Calu3 (cell line): ENCODE results near the gene PLPP7. TPM values are rescaled to one million over a fixed set of nuclear protein-coding genes. Genes with fewer than 3 reads are reported as not detected.

Experiments
- BruUV-seq: library from RNA; stranded (reverse); fragments of 400-500 nt; replicated peaks from 2 replicates; lab custom pipeline; 2021; lab: Mats Ljungman, UMichigan
- CTCF ChIA-PET: fragments of 300-600 bp; sonication (Branson Sonifier 250); formaldehyde crosslinking; loops from one replicate; lab custom pipeline; 2022; ENCODE audit warnings: antibody characterized with exemption; lab: Charles Lee
- DNase-seq: peaks from one replicate; pipeline ENCODE4 v3.0.0; 2022
- H3K27ac Mint-ChIP-seq: one replicate; pipeline ENCODE4 v1.8.0; 2022; ENCODE audit warnings: mixed read lengths; ENCODE audit not compliant: unreplicated experiment
- H3K27me3 Mint-ChIP-seq: one replicate; pipeline ENCODE4 v1.8.0; 2022; ENCODE audit warnings: mixed read lengths; ENCODE audit not compliant: unreplicated experiment
- H3K36me3 Mint-ChIP-seq: one replicate; pipeline ENCODE4 v1.8.0; 2022; ENCODE audit warnings: mild to moderate bottlenecking, moderate library complexity, mixed read lengths; ENCODE audit not compliant: insufficient read depth, unreplicated experiment
- H3K4me1 Mint-ChIP-seq: one replicate; pipeline ENCODE4 v1.8.0; 2022; ENCODE audit warnings: mild to moderate bottlenecking, low read depth, mixed read lengths; ENCODE audit not compliant: unreplicated experiment
- H3K4me3 Mint-ChIP-seq: one replicate; pipeline ENCODE4 v1.8.0; 2022; ENCODE audit warnings: mild to moderate bottlenecking, low read depth, moderate library complexity, mixed read lengths; ENCODE audit not compliant: unreplicated experiment
- H3K9me3 Mint-ChIP-seq: one replicate; pipeline ENCODE4 v1.8.0; 2022; ENCODE audit warnings: low read depth, mixed read lengths; ENCODE audit not compliant: unreplicated experiment
- intact Hi-C: fragments of 100-400 bp; cut with micrococcal nuclease; formaldehyde crosslinking; loops from one replicate; pipeline ENCODE4 v1.10.0; 2022; ENCODE audit not compliant: unreplicated experiment
- total RNA-seq: library from RNA; stranded (reverse); gene quantifications from 2 replicates; pipeline ENCODE4 v1.2.3, GENCODE V29; 2022
- TF ChIP-seq, protein P1 (sequence below): fragments of 200-600 bp; IDR thresholded peaks from one replicate; pipeline ENCODE4 v1.8.0; 2022; ENCODE audit warnings: antibody characterized with exemption; ENCODE audit not compliant: unreplicated experiment

Gene PLPP7
- total RNA-seq, 1 experiment from 2014 or later, result not detected

DNA sequence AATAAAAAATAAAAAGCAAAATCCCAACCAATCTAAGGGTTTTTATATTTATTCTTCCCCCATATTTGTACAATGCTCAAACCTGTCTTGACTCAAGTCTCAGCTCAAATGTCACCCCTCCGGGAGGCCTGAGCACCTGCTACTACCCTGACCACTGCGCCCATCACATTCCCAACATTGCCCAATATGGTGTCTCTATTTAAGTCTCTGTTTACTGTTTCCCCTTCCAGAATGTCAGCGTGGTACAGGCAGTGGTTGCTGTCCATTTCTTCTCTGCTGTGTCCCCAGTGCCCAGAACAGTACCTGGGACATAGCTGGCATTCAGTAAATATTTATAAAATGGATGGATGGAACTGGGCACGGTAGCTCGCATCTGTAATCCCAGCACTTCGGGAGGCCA is 57.0 kb downstream of the PLPP7 start:
- H3K9me3 Mint-ChIP-seq, result no peaks in the 10 kb centered on the region
- H3K36me3 Mint-ChIP-seq, result peaks cover 5% of the 10 kb centered on the region
- TF ChIP-seq, protein P1, sequence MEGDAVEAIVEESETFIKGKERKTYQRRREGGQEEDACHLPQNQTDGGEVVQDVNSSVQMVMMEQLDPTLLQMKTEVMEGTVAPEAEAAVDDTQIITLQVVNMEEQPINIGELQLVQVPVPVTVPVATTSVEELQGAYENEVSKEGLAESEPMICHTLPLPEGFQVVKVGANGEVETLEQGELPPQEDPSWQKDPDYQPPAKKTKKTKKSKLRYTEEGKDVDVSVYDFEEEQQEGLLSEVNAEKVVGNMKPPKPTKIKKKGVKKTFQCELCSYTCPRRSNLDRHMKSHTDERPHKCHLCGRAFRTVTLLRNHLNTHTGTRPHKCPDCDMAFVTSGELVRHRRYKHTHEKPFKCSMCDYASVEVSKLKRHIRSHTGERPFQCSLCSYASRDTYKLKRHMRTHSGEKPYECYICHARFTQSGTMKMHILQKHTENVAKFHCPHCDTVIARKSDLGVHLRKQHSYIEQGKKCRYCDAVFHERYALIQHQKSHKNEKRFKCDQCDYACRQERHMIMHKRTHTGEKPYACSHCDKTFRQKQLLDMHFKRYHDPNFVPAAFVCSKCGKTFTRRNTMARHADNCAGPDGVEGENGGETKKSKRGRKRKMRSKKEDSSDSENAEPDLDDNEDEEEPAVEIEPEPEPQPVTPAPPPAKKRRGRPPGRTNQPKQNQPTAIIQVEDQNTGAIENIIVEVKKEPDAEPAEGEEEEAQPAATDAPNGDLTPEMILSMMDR, result no peak
- CTCF ChIA-PET, result no interaction called here
- no peaks in the 10 kb centered on the region for H3K4me1 Mint-ChIP-seq
- DNase-seq, result no peak
- no TSS peak for BruUV-seq
- no peak overlapping the region for H3K27ac Mint-ChIP-seq
- peaks cover 31% of the 10 kb centered on the region for H3K27me3 Mint-ChIP-seq
- no peak overlapping the region for H3K4me3 Mint-ChIP-seq
- intact Hi-C loops, result no loop called here

DNA sequence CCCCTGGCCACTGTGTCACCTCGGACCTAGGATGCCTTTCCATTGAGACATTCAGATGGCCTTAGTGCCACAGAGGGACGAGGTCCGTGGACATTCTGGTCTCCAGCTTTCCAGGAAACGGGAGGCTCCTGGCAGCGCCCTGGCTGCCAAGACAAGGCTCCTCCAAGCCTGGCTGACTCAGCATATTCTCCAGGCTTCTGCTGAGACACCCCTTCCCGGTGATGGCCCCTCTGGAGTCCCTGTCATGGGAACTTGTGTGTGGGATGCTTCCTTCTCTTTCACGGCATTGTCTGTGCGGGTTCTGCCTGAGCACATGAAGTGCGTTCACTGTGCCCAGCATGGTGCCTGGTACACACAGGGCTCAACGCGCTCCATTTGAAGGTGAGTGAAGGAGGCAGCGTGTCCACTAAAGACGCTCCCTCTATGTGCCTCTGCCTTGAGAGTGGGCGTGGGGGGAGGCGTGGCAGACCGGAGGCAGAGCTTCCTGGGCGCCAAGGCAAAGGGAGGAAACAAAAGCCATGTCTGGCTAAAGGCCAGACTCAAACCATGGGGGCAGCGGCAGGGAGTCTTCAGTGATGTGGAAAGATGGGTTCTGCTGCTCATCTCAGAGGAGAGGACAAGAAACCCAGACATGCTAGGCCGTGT is 58.0 kb downstream of the PLPP7 start:
- TF ChIP-seq, protein P1, result no peak
- intact Hi-C loops, result no loop called here
- DNase-seq, result no peak
- no TSS peak for BruUV-seq
- Mint-ChIP-seq H3K9me3 (no peaks in the 10 kb centered on the region), H3K27ac (no peak overlapping the region), H3K36me3 (peaks cover 5% of the 10 kb centered on the region), H3K4me3 (no peak overlapping the region), H3K4me1 (no peaks in the 10 kb centered on the region), H3K27me3 (peaks cover 21% of the 10 kb centered on the region)
- CTCF ChIA-PET, result no interaction called here

DNA sequence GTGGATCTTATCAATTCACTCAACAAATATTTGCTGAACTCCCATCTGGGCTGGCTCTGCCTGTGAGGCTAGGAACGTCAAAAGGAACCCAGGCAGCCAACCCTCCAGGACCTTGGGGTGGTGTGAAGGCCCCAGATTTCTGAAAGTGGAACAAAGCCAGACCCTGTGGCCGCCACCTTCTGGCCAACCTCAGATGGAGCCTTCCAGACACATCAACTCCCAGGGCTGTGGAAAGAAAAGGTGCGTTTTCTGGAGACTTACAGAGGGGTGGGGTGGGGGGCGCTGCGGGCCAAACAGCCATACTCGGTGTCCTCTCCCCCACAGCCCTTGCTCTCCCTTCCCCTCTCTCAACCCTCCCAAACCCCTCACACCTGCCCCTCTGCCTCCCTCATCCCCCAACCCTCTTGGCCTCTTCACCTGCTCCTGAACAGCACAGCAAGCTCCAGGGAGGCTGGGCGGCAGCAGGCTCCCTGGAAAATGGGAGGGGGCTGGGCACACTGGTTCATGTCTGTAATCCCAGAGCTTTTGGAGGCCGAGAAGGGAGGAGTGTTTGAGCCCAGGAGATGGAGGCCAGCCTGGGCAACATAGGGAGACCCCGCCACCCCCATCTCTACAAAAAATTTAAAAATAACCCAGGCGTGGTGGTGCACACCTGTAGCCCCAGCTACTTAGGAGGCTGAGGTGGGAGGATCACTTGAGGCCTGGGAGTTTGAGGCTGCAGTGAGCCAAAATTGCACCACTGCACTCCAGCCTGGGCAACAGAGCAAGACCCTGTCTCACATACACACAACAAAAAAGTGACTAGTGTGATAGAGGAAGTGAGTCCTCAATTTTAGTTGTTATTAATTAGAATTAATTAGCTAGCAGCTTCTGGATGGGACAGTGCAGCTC is 59.4 kb downstream of the PLPP7 start:
- CTCF ChIA-PET, result interaction anchor here (0.7 to 1.4 kb wide), 5 partner anchors 24 to 287 kb away, joined by 3 to 12 read pairs (median 5); no protein-coding TSS in a partner anchor
- H3K27ac Mint-ChIP-seq, result no peak overlapping the region
- H3K36me3 Mint-ChIP-seq, result peaks cover 5% of the 10 kb centered on the region
- no peak overlapping the region for H3K4me3 Mint-ChIP-seq
- H3K4me1 Mint-ChIP-seq, result no peaks in the 10 kb centered on the region
- peaks cover 7% of the 10 kb centered on the region for H3K27me3 Mint-ChIP-seq
- intact Hi-C loops, result no loop called here
- no peaks in the 10 kb centered on the region for H3K9me3 Mint-ChIP-seq
- DNase-seq, result no peak
- BruUV-seq, result no TSS peak
- TF ChIP-seq, protein P1, result no peak

DNA sequence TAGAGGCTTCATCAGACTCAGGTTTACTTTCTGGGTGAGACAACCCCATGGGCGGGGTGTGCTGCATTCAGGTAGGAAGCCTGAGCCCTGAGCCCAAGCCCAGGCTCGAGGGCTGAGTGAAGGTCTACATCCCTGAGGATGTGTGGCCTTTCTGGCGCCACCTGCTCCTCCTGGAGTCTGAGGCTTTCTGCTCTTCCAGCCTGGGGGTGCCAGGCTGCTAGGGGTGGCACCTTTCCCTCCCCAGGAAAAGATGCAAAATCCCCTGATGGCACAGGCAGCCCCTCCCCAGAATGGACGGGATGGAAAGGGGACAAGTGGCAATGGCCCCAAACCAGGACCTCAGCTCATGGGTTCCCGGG is 60.0 kb downstream of the PLPP7 start:
- DNase-seq, result no peak
- H3K9me3 Mint-ChIP-seq, result no peaks in the 10 kb centered on the region
- H3K36me3 Mint-ChIP-seq, result peaks cover 5% of the 10 kb centered on the region
- peaks cover 1% of the 10 kb centered on the region for H3K27me3 Mint-ChIP-seq
- BruUV-seq, result no TSS peak
- intact Hi-C loops, result no loop called here
- CTCF ChIA-PET, result interaction anchor here (0.7 to 1.4 kb wide), 5 partner anchors 24 to 286 kb away, joined by 3 to 12 read pairs (median 5); no protein-coding TSS in a partner anchor
- H3K27ac Mint-ChIP-seq, result no peak overlapping the region
- H3K4me1 Mint-ChIP-seq, result no peaks in the 10 kb centered on the region
- H3K4me3 Mint-ChIP-seq, result peak overlapping the region; percentile 70
- TF ChIP-seq, protein P1, result no peak
